Activated B cell treated with CpG ODN at 0.5 μM for 24 hours (primary cell): ENCODE data around the gene GFRA4. TPM values are rescaled to one million over a fixed set of nuclear protein-coding genes. Genes with fewer than 3 reads are reported as not detected.

Source experiments
- ATAC-seq: fragments of 200-7000 bp; cut with Tn5 transposase; one replicate; pipeline ENCODE4 v1.10.0; 2021; ENCODE audit warnings: low read depth, mild to moderate bottlenecking, moderate library complexity
- CTCF ChIA-PET: fragments of 350-600 bp; sonication (Branson Sonifier 250); formaldehyde crosslinking; loops from one replicate; lab custom pipeline; 2021; ENCODE audit warnings: antibody characterized with exemption; lab: Charles Lee
- POLR2A ChIA-PET: fragments of 350-600 bp; sonication (Branson Sonifier 250); formaldehyde crosslinking; loops from one replicate; lab custom pipeline; 2021; ENCODE audit warnings: antibody characterized with exemption; lab: Charles Lee
- DNase-seq: peaks from one replicate; pipeline ENCODE4 v3.0.0; 2022
- H3K27ac Mint-ChIP-seq: one replicate; pipeline ENCODE4 v1.8.0; 2020; ENCODE audit warnings: mixed read lengths
- H3K27me3 Mint-ChIP-seq: one replicate; pipeline ENCODE4 v1.8.0; 2021; ENCODE audit warnings: mixed read lengths
- H3K36me3 Mint-ChIP-seq: one replicate; pipeline ENCODE4 v1.8.0; 2021; ENCODE audit warnings: low read depth, mixed read lengths
- H3K4me1 Mint-ChIP-seq: one replicate; pipeline ENCODE4 v1.8.0; 2021; ENCODE audit warnings: mixed read lengths
- H3K4me3 Mint-ChIP-seq: one replicate; pipeline ENCODE4 v1.8.0; 2020; ENCODE audit warnings: mild to moderate bottlenecking, mixed read lengths
- H3K9me3 Mint-ChIP-seq: one replicate; pipeline ENCODE4 v1.8.0; 2020; ENCODE audit warnings: mixed read lengths
- intact Hi-C: fragments of 100-400 bp; cut with micrococcal nuclease; formaldehyde crosslinking; loops from one replicate; pipeline ENCODE4 v1.15.1; 2024
- total RNA-seq: library from RNA; stranded (reverse); gene quantifications from 2 replicates; pipeline ENCODE4 v1.2.3, GENCODE V29; 2022
- TF ChIP-seq, protein P1 (sequence below): fragments of 200-600 bp; IDR thresholded peaks from one replicate; pipeline ENCODE4 v1.8.0; 2022; ENCODE audit warnings: antibody characterized with exemption, mild to moderate bottlenecking

The GFRA4 gene
- total RNA-seq, 1 donor from 2014 or later: not detected

DNA sequence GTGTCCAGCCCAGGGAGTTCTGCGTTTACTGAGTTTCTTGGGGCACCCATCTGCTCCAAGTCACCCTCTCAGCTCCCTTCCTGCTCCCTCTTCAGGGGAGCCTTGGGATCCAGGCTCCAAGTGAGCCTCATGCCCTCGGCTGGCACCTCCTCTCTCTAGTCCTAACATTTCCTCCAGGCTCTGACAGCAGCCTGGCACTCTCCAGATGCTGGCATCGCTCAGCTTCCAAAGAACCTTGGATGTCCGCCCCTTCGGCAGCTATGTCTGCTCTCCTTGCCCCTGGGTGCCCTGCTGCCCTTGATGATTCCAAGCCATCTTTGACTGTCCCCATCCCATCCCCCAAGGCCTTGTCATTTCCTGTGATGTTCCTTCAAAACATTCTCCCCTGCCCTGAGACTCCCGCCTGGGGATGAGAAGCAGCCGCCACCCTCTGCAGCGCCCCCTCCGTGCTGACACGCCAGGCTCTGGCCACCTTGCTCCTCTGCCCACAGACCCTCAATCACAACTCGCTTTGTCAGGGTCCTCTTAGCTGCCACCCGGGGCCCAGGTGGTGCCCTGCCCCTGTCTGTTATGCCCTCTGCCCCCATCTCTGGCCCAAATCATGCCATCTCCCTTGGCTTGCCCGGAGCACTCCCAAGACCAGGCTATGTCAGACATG lies 6.6 kb upstream of the GFRA4 start:
- ATAC-seq: no peak
- ChIA-PET CTCF (no interaction called here), POLR2A (no interaction called here)
- DNase-seq: no peak
- H3K27me3 Mint-ChIP-seq: peaks cover 41% of the 10 kb centered on the region
- H3K4me1 Mint-ChIP-seq: peaks cover 6% of the 10 kb centered on the region
- no peaks in the 10 kb centered on the region for H3K9me3 Mint-ChIP-seq
- intact Hi-C loops: no loop called here
- H3K36me3 Mint-ChIP-seq: no peaks in the 10 kb centered on the region
- no peak overlapping the region for H3K4me3 Mint-ChIP-seq
- H3K27ac Mint-ChIP-seq: no peak overlapping the region
- TF ChIP-seq, protein P1, sequence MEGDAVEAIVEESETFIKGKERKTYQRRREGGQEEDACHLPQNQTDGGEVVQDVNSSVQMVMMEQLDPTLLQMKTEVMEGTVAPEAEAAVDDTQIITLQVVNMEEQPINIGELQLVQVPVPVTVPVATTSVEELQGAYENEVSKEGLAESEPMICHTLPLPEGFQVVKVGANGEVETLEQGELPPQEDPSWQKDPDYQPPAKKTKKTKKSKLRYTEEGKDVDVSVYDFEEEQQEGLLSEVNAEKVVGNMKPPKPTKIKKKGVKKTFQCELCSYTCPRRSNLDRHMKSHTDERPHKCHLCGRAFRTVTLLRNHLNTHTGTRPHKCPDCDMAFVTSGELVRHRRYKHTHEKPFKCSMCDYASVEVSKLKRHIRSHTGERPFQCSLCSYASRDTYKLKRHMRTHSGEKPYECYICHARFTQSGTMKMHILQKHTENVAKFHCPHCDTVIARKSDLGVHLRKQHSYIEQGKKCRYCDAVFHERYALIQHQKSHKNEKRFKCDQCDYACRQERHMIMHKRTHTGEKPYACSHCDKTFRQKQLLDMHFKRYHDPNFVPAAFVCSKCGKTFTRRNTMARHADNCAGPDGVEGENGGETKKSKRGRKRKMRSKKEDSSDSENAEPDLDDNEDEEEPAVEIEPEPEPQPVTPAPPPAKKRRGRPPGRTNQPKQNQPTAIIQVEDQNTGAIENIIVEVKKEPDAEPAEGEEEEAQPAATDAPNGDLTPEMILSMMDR: no peak

DNA sequence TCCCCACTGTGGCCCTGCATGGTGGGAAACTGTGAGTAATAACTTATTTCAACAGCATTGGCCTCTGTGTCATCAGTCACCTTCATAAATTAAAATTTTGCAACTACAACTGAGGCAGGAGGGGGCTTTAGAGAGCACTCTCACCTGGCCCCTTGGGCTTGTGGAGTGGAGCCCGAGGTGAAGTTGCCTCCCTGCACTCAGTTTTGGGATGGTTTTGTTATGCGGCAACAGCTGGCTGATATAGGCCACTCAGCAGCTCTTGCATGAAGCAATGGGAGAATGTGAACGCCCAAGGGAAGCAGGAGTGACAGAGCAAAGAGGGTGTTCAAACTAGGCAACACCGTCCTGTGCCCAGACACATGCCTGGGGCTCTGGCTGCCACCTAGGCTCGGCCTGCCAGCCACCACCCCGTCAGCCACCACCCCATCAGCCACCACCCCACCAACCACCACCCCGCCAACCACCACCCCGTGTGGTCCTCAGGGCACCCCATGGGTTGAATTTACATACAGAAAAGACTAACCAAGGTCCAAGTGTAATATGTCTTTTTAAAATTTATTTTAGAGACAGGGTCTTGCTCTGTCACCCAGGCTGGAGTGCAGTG lies 4.3 kb upstream of the GFRA4 start:
- ATAC-seq: no peak
- TF ChIP-seq, protein P1: no peak
- no peaks in the 10 kb centered on the region for H3K36me3 Mint-ChIP-seq
- DNase-seq: no peak
- intact Hi-C loops: no loop called here
- no peak overlapping the region for H3K4me3 Mint-ChIP-seq
- ChIA-PET POLR2A (no interaction called here), CTCF (interaction anchor here (0.7 kb wide), 1 partner anchor 9 kb away, joined by 5 read pairs; no protein-coding TSS in a partner anchor)
- no peaks in the 10 kb centered on the region for H3K9me3 Mint-ChIP-seq
- H3K4me1 Mint-ChIP-seq: peaks cover 5% of the 10 kb centered on the region
- H3K27ac Mint-ChIP-seq: no peak overlapping the region
- H3K27me3 Mint-ChIP-seq: peaks cover 44% of the 10 kb centered on the region

DNA sequence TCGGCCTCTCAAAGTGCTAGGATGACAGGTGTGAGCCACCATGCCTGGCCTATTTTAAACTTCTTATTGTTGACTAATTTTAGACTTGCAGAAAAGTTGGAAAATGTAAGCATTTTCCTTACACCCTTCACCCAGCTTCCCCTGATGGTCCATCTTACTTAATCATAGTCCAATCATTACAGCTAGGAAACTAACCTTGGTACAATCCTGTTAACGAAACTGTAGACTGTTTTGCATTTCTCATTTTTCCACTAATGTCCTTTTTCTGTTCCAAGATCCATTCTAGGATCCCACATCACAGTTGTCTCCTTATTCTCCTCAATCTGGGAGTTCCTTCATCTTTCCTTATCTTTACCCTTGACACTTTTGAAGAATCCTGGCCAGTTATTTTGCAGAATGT lies 659 bp upstream of the GFRA4 start:
- H3K27me3 Mint-ChIP-seq: peaks cover 45% of the 10 kb centered on the region
- DNase-seq: no peak
- no peak overlapping the region for H3K27ac Mint-ChIP-seq
- POLR2A ChIA-PET: no interaction called here
- H3K4me1 Mint-ChIP-seq: peaks cover 13% of the 10 kb centered on the region
- TF ChIP-seq, protein P1: no peak
- H3K9me3 Mint-ChIP-seq: no peaks in the 10 kb centered on the region
- ATAC-seq: no peak
- no peak overlapping the region for H3K4me3 Mint-ChIP-seq
- H3K36me3 Mint-ChIP-seq: no peaks in the 10 kb centered on the region
- CTCF ChIA-PET: no interaction called here
- intact Hi-C loops: no loop called here

DNA sequence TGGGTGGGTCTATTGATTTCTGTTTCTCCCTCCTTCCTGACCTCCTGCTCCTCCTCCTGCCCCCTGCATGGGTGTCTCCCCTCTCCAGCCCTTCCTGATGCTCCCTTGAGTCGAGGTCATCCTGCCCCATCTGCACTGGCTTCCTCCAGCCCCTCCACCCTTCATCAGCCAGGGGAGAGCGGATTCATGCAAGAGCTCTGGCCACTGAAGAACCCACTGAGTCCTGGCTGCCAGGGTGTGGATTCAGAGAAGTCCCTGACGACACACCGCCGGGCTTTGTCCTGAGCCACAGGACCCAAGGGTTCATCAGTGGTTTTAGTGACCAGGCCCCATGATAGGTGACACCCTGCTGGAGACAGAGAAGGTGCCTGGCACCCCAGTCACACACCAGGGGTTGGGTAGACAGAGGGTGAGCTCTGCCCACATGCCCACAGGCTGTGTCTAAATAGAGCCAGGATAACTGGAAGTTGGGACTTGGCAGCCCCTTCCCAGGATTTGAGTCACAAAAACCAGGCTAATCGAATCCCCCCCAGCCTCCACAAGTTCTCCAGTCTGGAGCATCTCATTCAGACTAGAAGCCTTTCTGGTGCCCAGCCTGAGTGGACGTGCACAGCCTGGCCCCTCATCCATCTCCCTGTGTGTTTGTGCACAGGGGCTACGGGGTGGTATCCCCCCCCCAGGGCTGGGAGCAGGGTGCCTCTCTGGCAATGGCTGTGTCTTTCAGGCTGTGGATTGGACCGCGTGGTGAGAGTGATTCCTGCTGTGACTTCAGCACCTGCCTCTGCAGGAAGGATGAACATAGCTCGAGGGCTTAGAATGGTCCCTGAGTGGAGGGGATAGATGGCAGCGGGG lies 1.2 kb downstream of the GFRA4 start:
- peaks cover 16% of the 10 kb centered on the region for H3K4me1 Mint-ChIP-seq
- H3K27me3 Mint-ChIP-seq: peaks cover 40% of the 10 kb centered on the region
- DNase-seq: no peak
- H3K27ac Mint-ChIP-seq: no peak overlapping the region
- ChIA-PET POLR2A (no interaction called here), CTCF (no interaction called here)
- no peak for ATAC-seq
- no peaks in the 10 kb centered on the region for H3K9me3 Mint-ChIP-seq
- intact Hi-C loops: no loop called here
- H3K4me3 Mint-ChIP-seq: no peak overlapping the region
- no peaks in the 10 kb centered on the region for H3K36me3 Mint-ChIP-seq
- TF ChIP-seq, protein P1: no peak
